Endothelial cell of umbilical vein (primary cell): ENCODE data around the gene PTTG1. TPM values are rescaled to one million over a fixed set of nuclear protein-coding genes. Genes with fewer than 3 reads are reported as not detected.

Source experiments
- BruUV-seq: library from RNA; stranded (reverse); fragments of 400-500 nt; replicated peaks from 2 replicates; lab custom pipeline; 2021; lab: Mats Ljungman, UMichigan
- CTCF ChIA-PET: fragments of 300-600, 350-600 bp; sonication (Branson Sonifier 250); formaldehyde crosslinking; loops from one replicate; lab custom pipeline; 2021; ENCODE audit warnings: antibody characterized with exemption, inconsistent platforms; lab: Charles Lee
- POLR2A ChIA-PET: fragments of 300-600, 350-600 bp; sonication (Branson Sonifier 250); formaldehyde crosslinking; loops from one replicate; lab custom pipeline; 2021; ENCODE audit warnings: antibody characterized with exemption, inconsistent platforms; lab: Charles Lee
- DNase-seq: peaks from one replicate; pipeline ENCODE4 v3.0.0-alpha.2; 2011; ENCODE audit warnings: low read depth, low spot score
- FAIRE-seq: peaks from 2 replicates; lab custom pipeline; 2011; peaks lifted over from hg19 to GRCh38; lab: Jason Lieb, UNC
- H2AFZ ChIP-seq: 2 replicates; pipeline ENCODE4 v1.6.0; 2012; ENCODE audit warnings: low read depth, low read length, control low read depth, inconsistent platforms
- H3K27ac ChIP-seq: 2 replicates; pipeline ENCODE4 v1.5.1; 2011; ENCODE audit warnings: low read depth, mild to moderate bottlenecking, control low read depth, low read length, moderate library complexity; ENCODE audit not compliant: insufficient read depth
- H3K27me3 ChIP-seq, 2 experiments: 2 replicates each; pipeline versions ENCODE4 v1.6.0 to v1.6.1; 2011; ENCODE audit warnings: low read length in 2 of 2, mixed read lengths in 1 of 2; ENCODE audit not compliant: control insufficient read depth in 2 of 2, insufficient read depth in 2 of 2
- H3K36me3 ChIP-seq, 2 experiments: 2 replicates in 1 of 2; 3 replicates in 1 of 2; pipeline ENCODE4 v1.5.1; 2011; ENCODE audit warnings: low read length in 2 of 2, mild to moderate bottlenecking in 1 of 2, moderate library complexity in 1 of 2; ENCODE audit not compliant: control insufficient read depth in 2 of 2, insufficient read depth in 2 of 2; ENCODE audit errors: extremely low read depth in 1 of 2
- H3K4me1 ChIP-seq: 3 replicates; pipeline ENCODE4 v1.5.1; 2011; ENCODE audit warnings: mild to moderate bottlenecking, low read length; ENCODE audit not compliant: control insufficient read depth, insufficient read depth; ENCODE audit errors: extremely low read depth
- H3K4me2 ChIP-seq: 2 replicates; pipeline ENCODE4 v1.6.1; 2011; ENCODE audit warnings: low read length, control low read depth, mixed read lengths; ENCODE audit not compliant: insufficient read depth
- H3K4me3 ChIP-seq, 3 experiments: fragments of 200-600 bp in 1 of 3; sonication (generic), shearing (Covaris generic) in 1 of 3; replicated peaks in 1 of 3; 2 replicates each; pipeline ENCODE4 v1.5.1; 2011 to 2016; ENCODE audit warnings: control low read depth in 3 of 3, low read length in 3 of 3, mild to moderate bottlenecking in 2 of 3, inconsistent platforms in 1 of 3, low read depth in 1 of 3, moderate library complexity in 1 of 3; ENCODE audit not compliant: insufficient read depth in 1 of 3
- H3K79me2 ChIP-seq: 2 replicates; pipeline ENCODE4 v1.6.0; 2012; ENCODE audit warnings: low read length, inconsistent platforms; ENCODE audit not compliant: control insufficient read depth, insufficient read depth
- H3K9ac ChIP-seq: replicated peaks from 2 replicates; pipeline ENCODE3; 2011; ENCODE audit warnings: low read length, control low read depth; ENCODE audit not compliant: insufficient read depth; ENCODE audit errors: extremely low read depth
- H3K9me1 ChIP-seq: replicated peaks from 3 replicates; pipeline ENCODE4 v1.6.0; 2011; ENCODE audit warnings: mild to moderate bottlenecking, low read length; ENCODE audit not compliant: control insufficient read depth, insufficient read depth; ENCODE audit errors: extremely low read depth
- H3K9me3 ChIP-seq: replicated peaks from 2 replicates; pipeline ENCODE4 v1.5.1; 2012; ENCODE audit warnings: low read length, inconsistent platforms; ENCODE audit not compliant: control insufficient read depth, insufficient read depth
- H4K20me1 ChIP-seq: replicated peaks from 2 replicates; pipeline ENCODE3; 2011; ENCODE audit warnings: mild to moderate bottlenecking, low read length; ENCODE audit not compliant: control insufficient read depth, insufficient read depth; ENCODE audit errors: extremely low read depth
- EZH2 ChIP-seq: IDR thresholded peaks from 2 replicates; pipeline ENCODE4 v1.6.1; 2012; ENCODE audit warnings: borderline replicate concordance, low read depth, mild to moderate bottlenecking, moderate library complexity, low read length, inconsistent platforms; ENCODE audit not compliant: severe bottlenecking
- FOS ChIP-seq: IDR thresholded peaks from 2 replicates; pipeline ENCODE4 v1.6.1; 2011; ENCODE audit warnings: mild to moderate bottlenecking, low read length, moderate library complexity, borderline replicate concordance; ENCODE audit not compliant: insufficient read depth
- GATA2 ChIP-seq: IDR thresholded peaks from 2 replicates; pipeline ENCODE4 v1.7.0; 2011; ENCODE audit warnings: low read depth, mild to moderate bottlenecking, moderate library complexity, mixed read lengths, low read length; ENCODE audit not compliant: insufficient read length, insufficient read depth
- JUN ChIP-seq: IDR thresholded peaks from 2 replicates; pipeline ENCODE4 v1.6.1; 2011; ENCODE audit warnings: borderline replicate concordance, low read depth; ENCODE audit not compliant: insufficient read length, insufficient read depth
- MAX ChIP-seq: IDR thresholded peaks from 2 replicates; pipeline ENCODE4 v1.6.1; 2011; ENCODE audit not compliant: insufficient read depth, insufficient read length
- MYC ChIP-seq: IDR thresholded peaks from one replicate; pipeline ENCODE4 v1.6.1; 2011; ENCODE audit warnings: mild to moderate bottlenecking, low read depth, low read length
- POLR2A ChIP-seq: IDR thresholded peaks from 2 replicates; pipeline ENCODE4 v1.6.1; 2012; ENCODE audit warnings: low read depth, mild to moderate bottlenecking, control low read depth, low read length
- POLR2AphosphoS5 ChIP-seq: IDR thresholded peaks from 2 replicates; pipeline ENCODE4 v1.6.1; 2012; ENCODE audit warnings: low read depth, mild to moderate bottlenecking, control low read depth, low read length, moderate library complexity; ENCODE audit not compliant: insufficient read depth
- dilution Hi-C: fragments of 300-500 bp; cut with MboI; formaldehyde crosslinking; loops from one replicate; pipeline ENCODE4 v1.15.0; 2019; ENCODE audit warnings: low sequenced_read_pairs; ENCODE audit not compliant: extremely low pct_ligation_motif_present
- intact Hi-C: fragments of 100-400 bp; cut with micrococcal nuclease; formaldehyde crosslinking; loops from one replicate; pipeline ENCODE4 v1.10.0; 2022
- polyA plus RNA-seq, 4 experiments: library from polyadenylated mRNA; depleted of rRNA in 3 of 4; stranded (reverse) in 3 of 4; unstranded in 1 of 4; fragments of >200 nt; gene quantifications; 2 replicates each; pipeline versions ENCODE4 v1.2.1 to v1.2.3, GENCODE V29; 2011 to 2012; ENCODE audit warnings: missing spikeins in 1 of 4
- total RNA-seq: library from RNA; stranded (reverse); gene quantifications from 2 replicates; pipeline ENCODE4 v1.2.3, GENCODE V29; 2021
- TF ChIP-seq, protein P1 (sequence below), 2 donors: IDR thresholded peaks; 1 replicate in 1 of 2; 2 replicates in 1 of 2; pipeline ENCODE4 v1.5.1; 2011; ENCODE audit warnings: low read length in 2 of 2, mild to moderate bottlenecking in 2 of 2, moderate library complexity in 2 of 2, control low read depth in 1 of 2, inconsistent platforms in 1 of 2, low read depth in 1 of 2; ENCODE audit not compliant: insufficient read depth in 1 of 2; ENCODE audit errors: extremely low read depth in 1 of 2

The PTTG1 gene
- total and polyA plus RNA-seq, 2 donors (not counting 3 experiments of a cell fraction or from before 2014, with no cell fraction given): 140 to 157 TPM

DNA sequence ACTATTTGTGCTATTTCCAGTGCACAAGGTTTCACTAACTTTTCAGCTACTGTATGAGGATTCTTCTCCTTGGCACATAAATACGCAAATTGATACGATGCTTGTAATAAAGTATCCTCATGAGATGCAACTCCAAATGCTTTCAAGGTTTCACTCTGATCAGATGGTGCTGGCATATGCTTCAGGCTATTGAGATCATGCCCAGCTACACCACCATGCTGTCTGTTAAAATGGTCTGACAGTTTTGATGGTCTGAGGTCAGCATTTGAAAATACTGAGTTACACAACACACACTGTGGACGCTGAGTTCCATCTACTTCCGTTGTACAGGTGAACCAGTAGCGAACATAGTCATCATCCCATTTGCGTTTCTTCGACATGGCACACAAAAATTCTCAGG lies 26.5 kb upstream of the PTTG1 start:
- Histone ChIP-seq H3K4me1 (peaks cover 6% of the 10 kb centered on the region), H3K4me3 (no peak overlapping the region), H3K36me3 (no peaks in the 10 kb centered on the region), H2AFZ (no peak overlapping the region), H3K27me3 (no peaks in the 10 kb centered on the region), H3K9me3 (no peaks in the 10 kb centered on the region), H3K9me1 (no peaks in the 10 kb centered on the region), H3K4me2 (no peak overlapping the region), H4K20me1 (no peaks in the 10 kb centered on the region), H3K9ac (no peak overlapping the region), H3K79me2 (peaks cover 15% of the 10 kb centered on the region), H3K27ac (no peak overlapping the region)
- ChIA-PET CTCF (interaction anchor here (1.2 to 8.2 kb wide), 2 partner anchors 314 to 371 kb away, joined by 4 to 254 read pairs; no protein-coding TSS in a partner anchor), POLR2A (no interaction called here)
- no peak for DNase-seq
- no peak for FAIRE-seq
- no TSS peak for BruUV-seq
- TF ChIP-seq POLR2AphosphoS5 (no peak), JUN (no peak), GATA2 (no peak), MAX (no peak), FOS (no peak), MYC (no peak), EZH2 (no peak), POLR2A (no peak)
- TF ChIP-seq, protein P1, sequence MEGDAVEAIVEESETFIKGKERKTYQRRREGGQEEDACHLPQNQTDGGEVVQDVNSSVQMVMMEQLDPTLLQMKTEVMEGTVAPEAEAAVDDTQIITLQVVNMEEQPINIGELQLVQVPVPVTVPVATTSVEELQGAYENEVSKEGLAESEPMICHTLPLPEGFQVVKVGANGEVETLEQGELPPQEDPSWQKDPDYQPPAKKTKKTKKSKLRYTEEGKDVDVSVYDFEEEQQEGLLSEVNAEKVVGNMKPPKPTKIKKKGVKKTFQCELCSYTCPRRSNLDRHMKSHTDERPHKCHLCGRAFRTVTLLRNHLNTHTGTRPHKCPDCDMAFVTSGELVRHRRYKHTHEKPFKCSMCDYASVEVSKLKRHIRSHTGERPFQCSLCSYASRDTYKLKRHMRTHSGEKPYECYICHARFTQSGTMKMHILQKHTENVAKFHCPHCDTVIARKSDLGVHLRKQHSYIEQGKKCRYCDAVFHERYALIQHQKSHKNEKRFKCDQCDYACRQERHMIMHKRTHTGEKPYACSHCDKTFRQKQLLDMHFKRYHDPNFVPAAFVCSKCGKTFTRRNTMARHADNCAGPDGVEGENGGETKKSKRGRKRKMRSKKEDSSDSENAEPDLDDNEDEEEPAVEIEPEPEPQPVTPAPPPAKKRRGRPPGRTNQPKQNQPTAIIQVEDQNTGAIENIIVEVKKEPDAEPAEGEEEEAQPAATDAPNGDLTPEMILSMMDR (IDR thresholded peaks at IDR 0.05; ENCODE audit: extremely low read depth in 1 of 2, insufficient read depth in 1 of 2, low read depth in 1 of 2, low read length in 2 of 2): no peak
- dilution Hi-C loops (no loop called here), intact Hi-C loops (loop anchor here (10.0 kb wide), 2 partner anchors 1110 to 1190 kb away; partner anchors contain the start of gene RNF145)
